Keratinocyte (primary cell): ENCODE data around the gene THSD7B. TPM values are rescaled to one million over a fixed set of nuclear protein-coding genes. Genes with fewer than 3 reads are reported as not detected.

ENCODE experiments used
- DNase-seq: peaks from one replicate; pipeline ENCODE4 v3.0.0-alpha.2; 2011; ENCODE audit warnings: low read depth, missing footprints, low spot score
- FAIRE-seq: peaks from 2 replicates; lab custom pipeline; 2011; peaks lifted over from hg19 to GRCh38; lab: Jason Lieb, UNC
- H2AFZ ChIP-seq: 2 replicates; pipeline ENCODE4 v1.6.0; 2012; ENCODE audit warnings: low read length, control low read depth, inconsistent platforms; ENCODE audit not compliant: control insufficient read depth
- H3K27ac ChIP-seq: 2 replicates; pipeline ENCODE4 v1.5.1; 2011; ENCODE audit warnings: low read length; ENCODE audit not compliant: control insufficient read depth, insufficient read depth
- H3K27me3 ChIP-seq: 3 replicates; pipeline ENCODE4 v1.6.0; 2011; ENCODE audit warnings: low read length; ENCODE audit not compliant: control insufficient read depth, insufficient read depth; ENCODE audit errors: extremely low read depth
- H3K36me3 ChIP-seq, 2 experiments: 2 replicates in 1 of 2; 3 replicates in 1 of 2; pipeline ENCODE4 v1.5.1; 2011; ENCODE audit warnings: low read length in 2 of 2, mild to moderate bottlenecking in 1 of 2; ENCODE audit not compliant: control insufficient read depth in 2 of 2, insufficient read depth in 2 of 2; ENCODE audit errors: extremely low read depth in 1 of 2
- H3K4me1 ChIP-seq: 3 replicates; pipeline ENCODE4 v1.5.1; 2011; ENCODE audit warnings: low read length; ENCODE audit not compliant: control insufficient read depth, insufficient read depth; ENCODE audit errors: extremely low read depth
- H3K4me2 ChIP-seq: 3 replicates; pipeline ENCODE4 v1.6.0; 2011; ENCODE audit warnings: low read depth, low read length; ENCODE audit not compliant: control insufficient read depth, insufficient read depth; ENCODE audit errors: extremely low read depth
- H3K4me3 ChIP-seq, 3 experiments: fragments of 200-600 bp in 1 of 3; sonication (generic) in 1 of 3; 2 replicates in 2 of 3; 3 replicates in 1 of 3; pipeline ENCODE4 v1.5.1; 2011 to 2016; ENCODE audit warnings: low read length in 3 of 3, mild to moderate bottlenecking in 3 of 3, control low read depth in 2 of 3, inconsistent platforms in 1 of 3, low read depth in 1 of 3, mixed read lengths in 1 of 3, mixed run types in 1 of 3, moderate library complexity in 1 of 3; ENCODE audit not compliant: control insufficient read depth in 2 of 3, insufficient read depth in 2 of 3; ENCODE audit errors: extremely low read depth in 1 of 3
- H3K79me2 ChIP-seq: 2 replicates; pipeline ENCODE4 v1.6.0; 2012; ENCODE audit warnings: low read length; ENCODE audit not compliant: control insufficient read depth, insufficient read depth
- H3K9ac ChIP-seq: 3 replicates; pipeline ENCODE4 v1.6.0; 2011; ENCODE audit warnings: low read length; ENCODE audit not compliant: control insufficient read depth, insufficient read depth; ENCODE audit errors: extremely low read depth
- H3K9me1 ChIP-seq: 3 replicates; pipeline ENCODE4 v1.6.0; 2011; ENCODE audit warnings: low read length; ENCODE audit not compliant: control insufficient read depth, insufficient read depth; ENCODE audit errors: extremely low read depth
- H3K9me3 ChIP-seq: 2 replicates; pipeline ENCODE4 v1.5.1; 2012; ENCODE audit warnings: low read depth, low read length; ENCODE audit not compliant: control insufficient read depth
- H4K20me1 ChIP-seq: 3 replicates; pipeline ENCODE4 v1.6.0; 2011; ENCODE audit warnings: low read length; ENCODE audit not compliant: control insufficient read depth, insufficient read depth; ENCODE audit errors: extremely low read depth
- CTCF ChIP-seq, 3 experiments: IDR thresholded peaks in 1 of 3; conservative IDR thresholded peaks in 1 of 3; optimal IDR thresholded peaks in 1 of 3; 2 replicates in 2 of 3; 3 replicates in 1 of 3; pipeline versions ENCODE3 to v1.5.1; 2011; ENCODE audit warnings: low read length in 3 of 3, mild to moderate bottlenecking in 3 of 3, moderate library complexity in 2 of 3, control low read depth in 1 of 3, inconsistent platforms in 1 of 3; ENCODE audit not compliant: insufficient read depth in 2 of 3; ENCODE audit errors: extremely low read depth in 1 of 3
- EZH2 ChIP-seq: IDR thresholded peaks from one replicate; pipeline ENCODE4 v1.6.1; 2012; ENCODE audit warnings: inconsistent platforms, mild to moderate bottlenecking, low read length, moderate library complexity
- dilution Hi-C: fragments of 300-500 bp; cut with MboI; formaldehyde crosslinking; loops from one replicate; pipeline ENCODE4 v1.7.0; 2020; ENCODE audit warnings: low sequenced_read_pairs; ENCODE audit not compliant: extremely low pct_ligation_motif_present
- polyA plus RNA-seq, 5 experiments: library from polyadenylated mRNA; depleted of rRNA in 3 of 5; stranded (reverse) in 3 of 5; stranded (forward) in 1 of 5; unstranded in 1 of 5; fragments of >200 nt; gene quantifications; 1 replicate in 1 of 5; 2 replicates in 3 of 5; 3 replicates in 1 of 5; pipeline versions ENCODE4 v1.2.1 to v1.2.3, GENCODE V29; 2011 to 2012; ENCODE audit warnings: missing spikeins in 2 of 5, low read depth in 1 of 5, low replicate concordance in 1 of 5

Gene THSD7B
- polyA plus RNA-seq, 1 donor (not counting 4 experiments of a cell fraction or from before 2014, with no cell fraction given), result 0.04 TPM

DNA sequence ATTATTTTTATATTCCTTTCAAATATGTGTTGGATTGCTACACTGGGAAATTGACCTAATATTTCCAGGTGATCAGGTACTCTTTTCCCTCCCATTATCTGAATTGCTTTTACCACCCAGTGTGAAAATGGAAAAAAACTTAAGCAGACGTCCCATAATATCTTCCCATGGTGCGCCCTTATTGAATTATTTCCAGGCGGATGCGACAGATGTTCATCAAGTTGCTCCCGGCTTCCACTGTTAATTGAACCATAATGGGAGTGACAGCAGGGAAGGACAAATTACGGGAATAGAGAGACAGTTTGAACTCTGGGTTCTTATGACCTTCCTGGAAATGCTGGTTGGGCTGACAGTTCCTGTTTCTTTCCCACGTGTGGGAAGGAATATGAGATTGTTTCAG is 93.3 kb downstream of the THSD7B start:
- Histone ChIP-seq H3K4me1 (no peaks in the 10 kb centered on the region), H3K27me3 (no peaks in the 10 kb centered on the region), H3K4me2 (no peak overlapping the region), H3K27ac (no peak overlapping the region), H3K79me2 (no peaks in the 10 kb centered on the region), H4K20me1 (no peaks in the 10 kb centered on the region), H3K36me3 (no peaks in the 10 kb centered on the region), H2AFZ (no peak overlapping the region), H3K9me3 (no peaks in the 10 kb centered on the region), H3K9me1 (no peaks in the 10 kb centered on the region), H3K9ac (no peak overlapping the region), H3K4me3 (no peak overlapping the region)
- no peak for DNase-seq
- TF ChIP-seq CTCF (optimal IDR thresholded peaks at IDR 0.05 in 1 of 3, IDR thresholded peaks at IDR 0.05 in 1 of 3, conservative IDR thresholded peaks at IDR 0.05 in 1 of 3; ENCODE audit: extremely low read depth in 1 of 3, insufficient read depth in 2 of 3, low read length in 3 of 3) (no peak), EZH2 (no peak)
- dilution Hi-C loops, result no loop called here
- no peak for FAIRE-seq

DNA sequence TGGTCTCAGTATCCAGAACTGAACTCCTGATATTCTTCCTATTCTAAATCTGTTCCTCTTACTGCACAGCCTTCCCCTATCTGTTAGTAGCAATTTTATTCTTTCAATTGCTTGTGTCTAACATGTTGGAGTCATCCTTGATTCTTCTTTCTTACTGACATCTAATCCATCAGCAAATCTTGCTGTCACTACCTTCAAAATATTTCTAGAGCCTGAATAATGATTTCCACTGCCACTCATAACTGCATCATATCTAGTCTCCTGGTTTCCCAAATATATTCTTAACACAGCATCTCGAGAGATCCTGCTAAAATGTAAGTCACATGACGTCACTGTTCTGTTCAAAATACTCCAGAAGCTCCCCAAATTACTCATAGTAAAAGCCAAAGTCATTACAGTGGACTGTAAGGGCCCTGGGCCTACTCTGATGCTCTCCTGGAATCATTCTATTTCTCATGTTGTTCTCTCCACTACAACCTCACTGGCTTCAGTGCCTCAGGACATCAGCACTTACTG is 95.2 kb downstream of the THSD7B start:
- dilution Hi-C loops, result no loop called here

More for the DNA sequence above, 95.2 kb downstream of the THSD7B start:
- Histone ChIP-seq H3K27ac (no peak overlapping the region), H3K4me1 (no peaks in the 10 kb centered on the region), H3K9me1 (no peaks in the 10 kb centered on the region), H3K4me3 (no peak overlapping the region), H3K27me3 (no peaks in the 10 kb centered on the region), H4K20me1 (no peaks in the 10 kb centered on the region), H3K4me2 (no peak overlapping the region), H3K79me2 (no peaks in the 10 kb centered on the region), H3K9me3 (no peaks in the 10 kb centered on the region), H3K9ac (no peak overlapping the region), H2AFZ (no peak overlapping the region), H3K36me3 (no peaks in the 10 kb centered on the region)
- no peak for FAIRE-seq
- DNase-seq, result no peak
- TF ChIP-seq EZH2 (no peak), CTCF (optimal IDR thresholded peaks at IDR 0.05 in 1 of 3, IDR thresholded peaks at IDR 0.05 in 1 of 3, conservative IDR thresholded peaks at IDR 0.05 in 1 of 3; ENCODE audit: extremely low read depth in 1 of 3, insufficient read depth in 2 of 3, low read length in 3 of 3) (no peak)
